DOHH2 (cell line): ENCODE measurements around the gene SLBP.

ENCODE experiments used
- H3F3A ChIP-seq: fragments of 200-600 bp; sonication (generic), shearing (Covaris generic); 2 replicates; pipeline ENCODE4 v1.6.0; 2016; ENCODE audit warnings: antibody characterized with exemption, mild to moderate bottlenecking; ENCODE audit not compliant: control insufficient read depth, insufficient read depth
- H3K27ac ChIP-seq: fragments of 200-600 bp; sonication (generic); 2 replicates; pipeline ENCODE4 v1.5.1; 2014; ENCODE audit warnings: low read depth, mild to moderate bottlenecking, low read length, moderate library complexity
- H3K27me3 ChIP-seq: fragments of 200-600 bp; sonication (generic); 2 replicates; pipeline ENCODE4 v1.6.1; 2014; ENCODE audit warnings: mild to moderate bottlenecking, low read length, mixed read lengths; ENCODE audit not compliant: control insufficient read depth
- H3K36me3 ChIP-seq: fragments of 200-600 bp; sonication (generic); 2 replicates; pipeline ENCODE4 v1.6.1; 2014; ENCODE audit warnings: mild to moderate bottlenecking, low read length, moderate library complexity, mixed read lengths; ENCODE audit not compliant: control insufficient read depth
- H3K4me1 ChIP-seq: fragments of 200-600 bp; sonication (generic); 2 replicates; pipeline ENCODE4 v1.6.1; 2014; ENCODE audit warnings: mild to moderate bottlenecking, low read length, mixed read lengths; ENCODE audit not compliant: control insufficient read depth
- H3K4me2 ChIP-seq: fragments of 200-600 bp; sonication (generic); 2 replicates; pipeline ENCODE4 v1.6.0; 2014; ENCODE audit warnings: mild to moderate bottlenecking, low read length, moderate library complexity
- H3K4me3 ChIP-seq: fragments of 200-600 bp; sonication (generic); 2 replicates; pipeline ENCODE4 v1.5.1; 2014; ENCODE audit warnings: mild to moderate bottlenecking, low read length, mixed read lengths
- H3K79me2 ChIP-seq: fragments of 200-600 bp; sonication (generic); 2 replicates; pipeline ENCODE4 v1.6.1; 2014; ENCODE audit warnings: mild to moderate bottlenecking, low read length, mixed read lengths; ENCODE audit not compliant: control insufficient read depth
- H3K9me2 ChIP-seq: fragments of 200-600 bp; sonication (generic); replicated peaks from 2 replicates; pipeline ENCODE4 v1.6.1; 2014; ENCODE audit warnings: mild to moderate bottlenecking, low read length, mixed read lengths; ENCODE audit not compliant: control insufficient read depth
- H3K9me3 ChIP-seq: fragments of 200-600 bp; sonication (generic); 2 replicates; pipeline ENCODE4 v1.6.1; 2014; ENCODE audit warnings: antibody characterized with exemption, low read length, mixed read lengths; ENCODE audit not compliant: control insufficient read depth, insufficient read depth
- H4K20me1 ChIP-seq: fragments of 200-600 bp; sonication (generic); 2 replicates; pipeline ENCODE4 v1.6.0; 2014; ENCODE audit warnings: low read depth, mild to moderate bottlenecking, antibody characterized with exemption, low read length, moderate library complexity; ENCODE audit not compliant: control insufficient read depth, insufficient read depth
- EZH2phosphoT487 ChIP-seq: fragments of 200-600 bp; sonication (generic); IDR thresholded peaks from 2 replicates; pipeline ENCODE4 v1.6.1; 2017; ENCODE audit warnings: borderline replicate concordance, mild to moderate bottlenecking, antibody characterized with exemption, low read length, moderate library complexity, mixed read lengths
- TF ChIP-seq, protein P1 (sequence below): fragments of 200-600 bp; sonication (generic); IDR thresholded peaks from one replicate; pipeline ENCODE4 v1.5.1; 2014; ENCODE audit warnings: antibody characterized with exemption, mild to moderate bottlenecking, low read depth, low read length; ENCODE audit not compliant: poor library complexity, severe bottlenecking

The SLBP gene

DNA sequence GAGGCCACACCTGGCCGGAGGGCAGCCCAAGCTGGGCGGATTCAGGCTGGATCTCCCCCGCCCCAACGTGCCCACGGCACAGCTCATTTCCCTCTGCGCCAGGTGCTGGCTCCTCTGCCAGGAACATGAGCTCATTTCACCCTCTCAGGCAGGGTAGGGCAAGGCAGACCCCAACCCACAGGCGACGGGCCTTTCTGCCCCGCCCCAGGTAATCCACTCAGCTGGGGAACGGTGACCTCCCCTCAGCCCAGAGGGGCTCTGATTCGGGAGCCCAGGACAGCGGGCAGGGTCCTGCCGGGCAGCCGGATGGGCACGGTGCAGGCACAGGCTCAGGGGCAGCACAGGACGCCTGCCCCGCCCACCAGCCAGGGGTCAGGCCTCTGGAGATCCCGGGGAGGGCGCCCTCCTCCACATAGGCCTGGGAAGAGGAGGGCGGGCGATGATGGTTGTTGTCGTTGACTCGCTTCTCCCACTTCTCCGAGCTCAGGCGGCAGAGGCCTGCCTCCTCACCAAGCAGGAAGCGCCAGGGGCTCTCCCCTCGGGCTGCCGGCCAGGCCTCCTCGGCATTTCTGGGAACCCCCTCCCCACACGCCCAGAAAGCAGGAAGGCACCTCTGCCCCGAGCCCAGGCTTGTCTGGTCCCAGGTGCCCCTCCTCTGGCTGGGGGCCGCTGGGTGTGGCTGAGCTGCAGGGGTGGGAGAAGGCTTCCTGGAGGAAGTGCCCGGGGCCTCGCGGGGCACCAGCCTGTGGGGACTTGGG, 40.3 kb upstream of the SLBP start:
- H3F3A ChIP-seq: no peaks in the 10 kb centered on the region
- no peak overlapping the region for H3K4me3 ChIP-seq
- H4K20me1 ChIP-seq: no peaks in the 10 kb centered on the region
- H3K9me3 ChIP-seq: no peaks in the 10 kb centered on the region
- H3K4me1 ChIP-seq: 0 out of 2 replicates have a peak, but pooled peaks cover 4% of the 10 kb centered on the region
- no peaks in the 10 kb centered on the region for H3K36me3 ChIP-seq
- no peak overlapping the region for H3K4me2 ChIP-seq
- no peaks in the 10 kb centered on the region for H3K79me2 ChIP-seq
- H3K27ac ChIP-seq: no peak overlapping the region
- no peak for TF ChIP-seq EZH2phosphoT487
- TF ChIP-seq, protein P1, sequence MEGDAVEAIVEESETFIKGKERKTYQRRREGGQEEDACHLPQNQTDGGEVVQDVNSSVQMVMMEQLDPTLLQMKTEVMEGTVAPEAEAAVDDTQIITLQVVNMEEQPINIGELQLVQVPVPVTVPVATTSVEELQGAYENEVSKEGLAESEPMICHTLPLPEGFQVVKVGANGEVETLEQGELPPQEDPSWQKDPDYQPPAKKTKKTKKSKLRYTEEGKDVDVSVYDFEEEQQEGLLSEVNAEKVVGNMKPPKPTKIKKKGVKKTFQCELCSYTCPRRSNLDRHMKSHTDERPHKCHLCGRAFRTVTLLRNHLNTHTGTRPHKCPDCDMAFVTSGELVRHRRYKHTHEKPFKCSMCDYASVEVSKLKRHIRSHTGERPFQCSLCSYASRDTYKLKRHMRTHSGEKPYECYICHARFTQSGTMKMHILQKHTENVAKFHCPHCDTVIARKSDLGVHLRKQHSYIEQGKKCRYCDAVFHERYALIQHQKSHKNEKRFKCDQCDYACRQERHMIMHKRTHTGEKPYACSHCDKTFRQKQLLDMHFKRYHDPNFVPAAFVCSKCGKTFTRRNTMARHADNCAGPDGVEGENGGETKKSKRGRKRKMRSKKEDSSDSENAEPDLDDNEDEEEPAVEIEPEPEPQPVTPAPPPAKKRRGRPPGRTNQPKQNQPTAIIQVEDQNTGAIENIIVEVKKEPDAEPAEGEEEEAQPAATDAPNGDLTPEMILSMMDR: no peak
- no peaks in the 10 kb centered on the region; the same call in 1 of the 2 replicates for H3K27me3 ChIP-seq
- H3K9me2 ChIP-seq: no peaks in the 10 kb centered on the region

- H3K36me3 ChIP-seq: no peaks in the 10 kb centered on the region
- no peak for TF ChIP-seq EZH2phosphoT487
- TF ChIP-seq, protein P1: no peak
- H3K4me1 ChIP-seq: 0 out of 2 replicates have a peak, but pooled peaks cover 4% of the 10 kb centered on the region
- H4K20me1 ChIP-seq: no peaks in the 10 kb centered on the region
- H3F3A ChIP-seq: no peaks in the 10 kb centered on the region
- H3K27me3 ChIP-seq: no peaks in the 10 kb centered on the region; the same call in 1 of the 2 replicates
- H3K9me3 ChIP-seq: no peaks in the 10 kb centered on the region
- H3K9me2 ChIP-seq: no peaks in the 10 kb centered on the region
- H3K4me3 ChIP-seq: no peak overlapping the region
- no peak overlapping the region for H3K27ac ChIP-seq
- no peak overlapping the region for H3K4me2 ChIP-seq
- no peaks in the 10 kb centered on the region for H3K79me2 ChIP-seq
These were observed 39.8 kb upstream of the SLBP start for GRCh38 chr4:1751919-1752283.

DNA sequence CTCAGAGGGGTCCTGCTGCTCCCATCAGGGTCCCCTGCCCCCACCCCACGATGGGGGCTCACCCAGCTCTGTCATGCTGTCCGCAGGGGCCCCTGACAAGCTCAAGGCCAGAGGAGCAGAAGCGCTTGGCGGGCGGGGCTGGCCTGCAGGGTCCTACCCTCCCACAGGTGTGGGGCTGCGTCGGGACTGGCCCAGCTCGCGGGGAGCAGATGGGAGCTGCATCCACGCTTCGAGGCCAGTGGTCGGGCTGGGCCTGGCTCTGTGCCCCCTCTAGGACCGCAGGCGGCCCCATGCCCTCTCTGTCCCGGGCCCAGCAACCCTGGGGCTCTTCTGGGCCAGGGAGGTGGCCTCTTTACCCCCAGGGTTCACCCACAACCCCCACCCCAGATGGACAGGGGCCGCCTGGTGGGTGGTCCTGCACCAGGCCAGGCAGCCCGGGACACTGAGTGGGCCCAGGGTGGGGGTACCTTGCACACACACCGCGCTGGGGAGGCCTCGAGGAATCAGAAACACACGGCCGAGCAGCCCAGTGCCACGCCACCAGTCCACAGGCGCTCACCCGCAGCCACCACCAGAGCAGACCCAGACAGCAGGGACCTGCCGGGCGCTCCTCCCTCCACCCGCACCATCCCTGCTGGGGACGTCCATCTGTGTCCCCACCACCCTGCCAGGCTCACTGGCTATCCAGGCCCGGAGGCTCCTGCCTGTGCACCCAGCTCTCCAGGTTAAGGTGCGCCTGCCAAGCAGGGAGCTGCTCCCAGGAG, 39.2 kb upstream of the SLBP start:
- no peaks in the 10 kb centered on the region for H3K9me2 ChIP-seq
- H3F3A ChIP-seq: no peaks in the 10 kb centered on the region
- H3K27me3 ChIP-seq: no peaks in the 10 kb centered on the region; the same call in 1 of the 2 replicates
- no peaks in the 10 kb centered on the region for H3K9me3 ChIP-seq
- H4K20me1 ChIP-seq: no peaks in the 10 kb centered on the region
- 0 out of 2 replicates have a peak, but pooled peaks cover 4% of the 10 kb centered on the region for H3K4me1 ChIP-seq
- no peak overlapping the region for H3K27ac ChIP-seq
- H3K79me2 ChIP-seq: no peaks in the 10 kb centered on the region
- H3K36me3 ChIP-seq: no peaks in the 10 kb centered on the region
- no peak overlapping the region for H3K4me2 ChIP-seq
- no peak for TF ChIP-seq EZH2phosphoT487
- TF ChIP-seq, protein P1: no peak
- no peak overlapping the region for H3K4me3 ChIP-seq
